DOHH2 (cell line): ENCODE results near the gene ARRDC3.
A peak's percentile ranks its signal among the peaks of the same experiment; 100 is the strongest.

ENCODE experiments used
- H3F3A ChIP-seq: fragments of 200-600 bp; sonication (generic), shearing (Covaris generic); 2 replicates; pipeline ENCODE4 v1.6.0; 2016; ENCODE audit warnings: antibody characterized with exemption, mild to moderate bottlenecking; ENCODE audit not compliant: control insufficient read depth, insufficient read depth
- H3K27ac ChIP-seq: fragments of 200-600 bp; sonication (generic); 2 replicates; pipeline ENCODE4 v1.5.1; 2014; ENCODE audit warnings: low read depth, mild to moderate bottlenecking, low read length, moderate library complexity
- H3K27me3 ChIP-seq: fragments of 200-600 bp; sonication (generic); 2 replicates; pipeline ENCODE4 v1.6.1; 2014; ENCODE audit warnings: mild to moderate bottlenecking, low read length, mixed read lengths; ENCODE audit not compliant: control insufficient read depth
- H3K36me3 ChIP-seq: fragments of 200-600 bp; sonication (generic); 2 replicates; pipeline ENCODE4 v1.6.1; 2014; ENCODE audit warnings: mild to moderate bottlenecking, low read length, moderate library complexity, mixed read lengths; ENCODE audit not compliant: control insufficient read depth
- H3K4me1 ChIP-seq: fragments of 200-600 bp; sonication (generic); 2 replicates; pipeline ENCODE4 v1.6.1; 2014; ENCODE audit warnings: mild to moderate bottlenecking, low read length, mixed read lengths; ENCODE audit not compliant: control insufficient read depth
- H3K4me2 ChIP-seq: fragments of 200-600 bp; sonication (generic); 2 replicates; pipeline ENCODE4 v1.6.0; 2014; ENCODE audit warnings: mild to moderate bottlenecking, low read length, moderate library complexity
- H3K4me3 ChIP-seq: fragments of 200-600 bp; sonication (generic); 2 replicates; pipeline ENCODE4 v1.5.1; 2014; ENCODE audit warnings: mild to moderate bottlenecking, low read length, mixed read lengths
- H3K79me2 ChIP-seq: fragments of 200-600 bp; sonication (generic); 2 replicates; pipeline ENCODE4 v1.6.1; 2014; ENCODE audit warnings: mild to moderate bottlenecking, low read length, mixed read lengths; ENCODE audit not compliant: control insufficient read depth
- H3K9me2 ChIP-seq: fragments of 200-600 bp; sonication (generic); replicated peaks from 2 replicates; pipeline ENCODE4 v1.6.1; 2014; ENCODE audit warnings: mild to moderate bottlenecking, low read length, mixed read lengths; ENCODE audit not compliant: control insufficient read depth
- H3K9me3 ChIP-seq: fragments of 200-600 bp; sonication (generic); 2 replicates; pipeline ENCODE4 v1.6.1; 2014; ENCODE audit warnings: antibody characterized with exemption, low read length, mixed read lengths; ENCODE audit not compliant: control insufficient read depth, insufficient read depth
- H4K20me1 ChIP-seq: fragments of 200-600 bp; sonication (generic); 2 replicates; pipeline ENCODE4 v1.6.0; 2014; ENCODE audit warnings: low read depth, mild to moderate bottlenecking, antibody characterized with exemption, low read length, moderate library complexity; ENCODE audit not compliant: control insufficient read depth, insufficient read depth
- EZH2phosphoT487 ChIP-seq: fragments of 200-600 bp; sonication (generic); IDR thresholded peaks from 2 replicates; pipeline ENCODE4 v1.6.1; 2017; ENCODE audit warnings: borderline replicate concordance, mild to moderate bottlenecking, antibody characterized with exemption, low read length, moderate library complexity, mixed read lengths
- TF ChIP-seq, protein P1 (sequence below): fragments of 200-600 bp; sonication (generic); IDR thresholded peaks from one replicate; pipeline ENCODE4 v1.5.1; 2014; ENCODE audit warnings: antibody characterized with exemption, mild to moderate bottlenecking, low read depth, low read length; ENCODE audit not compliant: poor library complexity, severe bottlenecking

Gene ARRDC3

DNA sequence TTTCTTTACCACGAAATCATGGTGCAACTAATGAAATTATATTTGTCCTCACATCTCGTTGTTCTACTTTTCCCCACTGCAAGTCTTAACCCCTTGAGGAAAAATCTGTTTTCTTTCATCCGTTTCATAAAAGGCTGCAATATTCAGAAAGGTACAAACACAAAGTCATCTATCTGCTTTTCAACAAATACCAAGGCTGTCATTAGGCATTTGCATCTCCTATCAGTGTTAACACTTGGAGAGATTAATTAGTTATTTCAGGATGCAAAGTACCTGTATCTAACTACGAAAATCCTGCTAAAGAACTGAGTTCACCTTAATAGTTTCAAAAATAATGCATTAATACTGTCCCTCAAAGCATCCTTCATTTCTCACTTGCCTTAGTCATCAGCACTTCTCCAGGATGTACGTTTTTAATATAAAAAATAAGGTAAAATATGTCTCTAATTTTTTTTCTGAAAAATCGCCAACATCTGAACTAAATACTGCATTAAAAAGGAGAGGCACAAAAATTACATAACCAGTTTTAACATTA, 1.8 kb downstream of the ARRDC3 start:
- H3F3A ChIP-seq, result peaks cover 24% of the 10 kb centered on the region
- peaks cover 21% of the 10 kb centered on the region for H3K4me1 ChIP-seq
- no peaks in the 10 kb centered on the region for H3K9me2 ChIP-seq
- no peaks in the 10 kb centered on the region for H4K20me1 ChIP-seq
- peak overlapping the region; percentile 95 for H3K4me3 ChIP-seq
- peak overlapping the region; percentile 74 for H3K4me2 ChIP-seq
- no peaks in the 10 kb centered on the region for H3K9me3 ChIP-seq
- H3K27ac ChIP-seq, result peak overlapping the region; percentile 91
- peaks cover 74% of the 10 kb centered on the region for H3K79me2 ChIP-seq
- peaks cover 54% of the 10 kb centered on the region for H3K36me3 ChIP-seq
- TF ChIP-seq, protein P1, sequence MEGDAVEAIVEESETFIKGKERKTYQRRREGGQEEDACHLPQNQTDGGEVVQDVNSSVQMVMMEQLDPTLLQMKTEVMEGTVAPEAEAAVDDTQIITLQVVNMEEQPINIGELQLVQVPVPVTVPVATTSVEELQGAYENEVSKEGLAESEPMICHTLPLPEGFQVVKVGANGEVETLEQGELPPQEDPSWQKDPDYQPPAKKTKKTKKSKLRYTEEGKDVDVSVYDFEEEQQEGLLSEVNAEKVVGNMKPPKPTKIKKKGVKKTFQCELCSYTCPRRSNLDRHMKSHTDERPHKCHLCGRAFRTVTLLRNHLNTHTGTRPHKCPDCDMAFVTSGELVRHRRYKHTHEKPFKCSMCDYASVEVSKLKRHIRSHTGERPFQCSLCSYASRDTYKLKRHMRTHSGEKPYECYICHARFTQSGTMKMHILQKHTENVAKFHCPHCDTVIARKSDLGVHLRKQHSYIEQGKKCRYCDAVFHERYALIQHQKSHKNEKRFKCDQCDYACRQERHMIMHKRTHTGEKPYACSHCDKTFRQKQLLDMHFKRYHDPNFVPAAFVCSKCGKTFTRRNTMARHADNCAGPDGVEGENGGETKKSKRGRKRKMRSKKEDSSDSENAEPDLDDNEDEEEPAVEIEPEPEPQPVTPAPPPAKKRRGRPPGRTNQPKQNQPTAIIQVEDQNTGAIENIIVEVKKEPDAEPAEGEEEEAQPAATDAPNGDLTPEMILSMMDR, result no peak
- TF ChIP-seq EZH2phosphoT487, result no peak
- no peaks in the 10 kb centered on the region for H3K27me3 ChIP-seq

DNA sequence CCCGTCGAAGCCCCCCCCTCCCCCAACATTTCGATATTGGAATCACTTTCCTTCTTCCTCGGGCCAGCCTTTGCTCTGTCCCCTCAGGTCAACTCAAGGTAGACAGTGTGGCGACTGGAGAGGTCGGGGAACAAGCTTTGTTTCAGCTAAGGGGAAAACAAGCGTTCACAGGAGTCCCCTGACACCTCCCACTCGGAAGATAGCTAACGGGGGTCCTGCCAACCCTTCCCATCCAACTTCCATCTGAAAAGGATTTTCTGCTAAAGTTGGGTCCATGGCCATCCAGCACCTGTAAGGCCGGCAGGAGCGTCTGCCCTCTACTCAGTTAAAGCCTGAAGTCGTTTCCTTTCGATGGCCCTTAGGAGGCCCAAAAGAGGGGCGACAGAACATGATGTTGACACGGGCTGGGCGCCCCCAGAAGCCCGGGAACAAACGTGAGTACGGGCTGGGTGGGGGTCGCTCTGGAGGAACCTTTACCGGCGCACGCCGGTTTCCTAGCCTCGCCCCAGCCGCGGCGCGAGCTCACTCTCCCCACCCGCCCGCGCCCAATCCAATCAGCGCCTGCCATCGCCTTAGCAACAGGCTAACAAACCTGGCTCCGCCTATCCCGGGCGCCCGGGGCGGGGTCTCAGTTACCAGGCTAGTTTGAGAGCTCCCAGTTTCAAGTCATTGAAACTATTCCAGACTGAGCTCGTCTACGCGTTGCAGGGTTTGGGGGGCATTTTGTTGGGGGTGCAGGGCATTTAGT, 2.5 kb downstream of the ARRDC3 start:
- Histone ChIP-seq H3F3A (peaks cover 26% of the 10 kb centered on the region), H3K4me1 (peaks cover 21% of the 10 kb centered on the region), H3K4me3 (peak overlapping the region; percentile 95), H3K4me2 (peak overlapping the region; percentile 74), H3K79me2 (peaks cover 74% of the 10 kb centered on the region), H3K9me3 (no peaks in the 10 kb centered on the region), H4K20me1 (no peaks in the 10 kb centered on the region), H3K27me3 (no peaks in the 10 kb centered on the region), H3K36me3 (peaks cover 60% of the 10 kb centered on the region), H3K9me2 (no peaks in the 10 kb centered on the region), H3K27ac (peak overlapping the region; percentile 91)
- TF ChIP-seq, protein P1, result no peak
- TF ChIP-seq EZH2phosphoT487, result no peak

DNA sequence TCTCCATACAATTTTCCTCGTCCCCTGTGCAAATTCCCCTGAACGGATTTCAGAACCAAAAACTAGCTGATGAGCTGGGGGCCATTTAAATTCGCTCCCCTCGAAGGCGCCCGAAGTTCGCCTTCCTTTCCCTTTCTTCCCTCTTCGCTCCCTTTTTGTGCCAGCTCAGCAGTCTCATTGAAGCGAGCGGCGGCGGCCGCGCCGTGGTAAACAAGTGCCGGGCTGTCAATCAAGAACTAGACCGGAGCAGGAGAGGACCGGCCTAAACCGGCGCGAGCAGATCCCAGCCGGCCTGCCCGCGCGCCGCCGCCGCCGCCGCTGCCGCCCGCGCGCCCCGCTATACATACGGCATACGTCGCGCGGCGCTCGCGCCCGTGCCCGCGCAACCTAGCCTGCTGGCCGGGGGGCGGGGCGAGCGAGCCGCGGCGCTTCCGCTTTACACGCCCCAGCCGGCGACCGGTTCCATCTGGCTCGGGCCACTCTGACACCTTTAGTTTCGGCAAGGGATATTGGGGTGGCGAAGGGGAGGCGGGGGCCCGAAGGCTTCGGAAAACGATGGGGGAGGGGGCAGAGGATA, 3.1 kb downstream of the ARRDC3 start:
- Histone ChIP-seq H3K36me3 (peaks cover 66% of the 10 kb centered on the region), H3K9me2 (no peaks in the 10 kb centered on the region), H3K79me2 (peaks cover 74% of the 10 kb centered on the region), H3K27ac (peak overlapping the region; percentile 91), H4K20me1 (no peaks in the 10 kb centered on the region), H3K27me3 (no peaks in the 10 kb centered on the region), H3K4me2 (peak overlapping the region; percentile 81), H3F3A (peaks cover 26% of the 10 kb centered on the region), H3K4me3 (peak overlapping the region; percentile 95), H3K4me1 (peaks cover 21% of the 10 kb centered on the region), H3K9me3 (no peaks in the 10 kb centered on the region)
- TF ChIP-seq, protein P1, result no peak
- TF ChIP-seq EZH2phosphoT487, result no peak
